MCF 10A (cell line): ENCODE results near the gene PHLPP1. TPM values are rescaled to one million over a fixed set of nuclear protein-coding genes. Genes with fewer than 3 reads are reported as not detected.

Experiments
- BruUV-seq: library from RNA; stranded (reverse); fragments of 400-500 nt; replicated peaks from 2 replicates; lab custom pipeline; 2021; lab: Mats Ljungman, UMichigan
- CTCF ChIA-PET: fragments of 300-600 bp; sonication (Branson Sonifier 250); formaldehyde crosslinking; extraction: SDS; loops from one replicate; lab custom pipeline; 2021; ENCODE audit warnings: antibody characterized with exemption, inconsistent platforms; lab: Yijun Ruan, JAX
- POLR2A ChIA-PET: fragments of 300-600, 350-650 bp; sonication (Branson Sonifier 250); formaldehyde crosslinking; extraction: SDS; loops from one replicate; lab custom pipeline; 2020; ENCODE audit warnings: antibody characterized with exemption, inconsistent platforms; lab: Yijun Ruan, JAX
- DNase-seq: peaks from one replicate; pipeline ENCODE4 v3.0.0-alpha.2; 2018; ENCODE audit not compliant: unreplicated experiment
- H3K27ac Mint-ChIP-seq: one replicate; pipeline ENCODE4 v1.8.0; 2022; ENCODE audit warnings: mild to moderate bottlenecking, low read depth, mixed read lengths; ENCODE audit not compliant: unreplicated experiment
- H3K27me3 Mint-ChIP-seq: one replicate; pipeline ENCODE4 v1.8.0; 2022; ENCODE audit warnings: mixed read lengths; ENCODE audit not compliant: insufficient read depth, unreplicated experiment
- H3K36me3 Mint-ChIP-seq: one replicate; pipeline ENCODE4 v1.8.0; 2022; ENCODE audit warnings: mild to moderate bottlenecking, moderate library complexity, mixed read lengths; ENCODE audit not compliant: insufficient read depth, unreplicated experiment
- H3K4me1 Mint-ChIP-seq: one replicate; pipeline ENCODE4 v1.8.0; 2022; ENCODE audit warnings: mixed read lengths; ENCODE audit not compliant: insufficient read depth, unreplicated experiment
- H3K4me3 Mint-ChIP-seq: one replicate; pipeline ENCODE4 v1.8.0; 2022; ENCODE audit warnings: mild to moderate bottlenecking, moderate library complexity, mixed read lengths; ENCODE audit not compliant: unreplicated experiment
- H3K9me3 Mint-ChIP-seq: one replicate; pipeline ENCODE4 v1.8.0; 2022; ENCODE audit warnings: mixed read lengths; ENCODE audit not compliant: unreplicated experiment
- intact Hi-C: fragments of 100-400 bp; cut with micrococcal nuclease; formaldehyde crosslinking; loops from 2 replicates; pipeline ENCODE4 v1.14.1; 2022
- total RNA-seq: library from RNA; stranded (reverse); gene quantifications from 2 replicates; pipeline ENCODE4 v1.2.3, GENCODE V29; 2022
- TF ChIP-seq, protein P1 (sequence below): fragments of 200-600 bp; IDR thresholded peaks from one replicate; pipeline ENCODE4 v1.8.0; 2022; ENCODE audit warnings: antibody characterized with exemption, mild to moderate bottlenecking; ENCODE audit not compliant: unreplicated experiment

PHLPP1 gene
- total RNA-seq, 1 experiment from 2014 or later, result 13.1 TPM

DNA sequence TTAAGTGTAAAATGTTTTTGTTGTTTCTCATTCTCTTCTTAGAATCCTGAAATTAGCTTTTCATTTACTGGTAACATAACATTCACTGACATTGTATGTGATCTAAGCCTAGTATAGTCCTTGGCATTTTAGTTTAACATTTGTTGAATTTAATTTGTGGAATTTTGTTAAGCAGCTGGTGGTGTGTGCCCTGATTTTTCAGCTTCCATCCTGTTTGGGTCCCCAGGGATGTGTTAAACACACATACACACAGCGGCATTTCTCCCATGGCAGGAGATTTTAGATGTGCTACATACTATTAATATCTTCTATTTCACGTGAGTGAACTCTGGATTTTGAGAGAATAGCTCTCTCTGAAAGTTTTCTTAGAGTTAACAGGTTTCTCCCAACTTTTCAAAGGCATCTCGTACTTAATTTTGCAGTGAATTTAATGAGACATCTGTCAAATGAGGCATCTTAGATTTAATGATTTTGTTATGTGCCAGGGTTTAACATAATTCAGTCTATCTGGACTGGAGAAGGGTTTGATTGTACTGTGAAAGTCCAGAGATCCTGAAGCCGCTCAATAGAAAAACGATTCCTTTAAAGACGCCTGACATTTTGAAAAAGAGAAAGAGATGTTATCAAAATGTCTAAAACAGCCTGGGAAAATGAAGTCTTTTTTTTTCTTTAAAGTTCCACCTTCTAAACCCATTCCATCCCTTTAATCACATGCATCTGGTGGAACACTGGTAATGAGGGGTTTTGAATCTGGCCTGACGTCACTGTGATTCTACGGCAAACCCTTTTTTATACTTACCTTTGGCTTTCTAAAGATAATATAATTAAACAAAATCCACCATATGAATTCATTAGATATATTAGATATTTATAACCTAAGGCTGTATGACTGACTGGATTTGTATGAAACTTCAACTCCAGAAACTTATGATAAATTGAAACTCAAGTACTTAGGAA, 6.8 kb downstream of the PHLPP1 start:
- H3K4me1 Mint-ChIP-seq, result peaks cover 35% of the 10 kb centered on the region

GRCh38 chr18:62723666-62724281, 8.4 kb downstream of the PHLPP1 start:
- POLR2A ChIA-PET, result interaction anchor here (0.7 to 1.7 kb wide), 8 partner anchors 9 to 58 kb away, joined by 3 to 8 read pairs (median 4); partner anchors contain the start of gene PHLPP1
- H3K9me3 Mint-ChIP-seq, result no peaks in the 10 kb centered on the region
- CTCF ChIA-PET, result no interaction called here
- H3K27ac Mint-ChIP-seq, result no peak overlapping the region
- no peak for DNase-seq
- H3K27me3 Mint-ChIP-seq, result no peaks in the 10 kb centered on the region
- H3K4me1 Mint-ChIP-seq, result peaks cover 30% of the 10 kb centered on the region
- TF ChIP-seq, protein P1, sequence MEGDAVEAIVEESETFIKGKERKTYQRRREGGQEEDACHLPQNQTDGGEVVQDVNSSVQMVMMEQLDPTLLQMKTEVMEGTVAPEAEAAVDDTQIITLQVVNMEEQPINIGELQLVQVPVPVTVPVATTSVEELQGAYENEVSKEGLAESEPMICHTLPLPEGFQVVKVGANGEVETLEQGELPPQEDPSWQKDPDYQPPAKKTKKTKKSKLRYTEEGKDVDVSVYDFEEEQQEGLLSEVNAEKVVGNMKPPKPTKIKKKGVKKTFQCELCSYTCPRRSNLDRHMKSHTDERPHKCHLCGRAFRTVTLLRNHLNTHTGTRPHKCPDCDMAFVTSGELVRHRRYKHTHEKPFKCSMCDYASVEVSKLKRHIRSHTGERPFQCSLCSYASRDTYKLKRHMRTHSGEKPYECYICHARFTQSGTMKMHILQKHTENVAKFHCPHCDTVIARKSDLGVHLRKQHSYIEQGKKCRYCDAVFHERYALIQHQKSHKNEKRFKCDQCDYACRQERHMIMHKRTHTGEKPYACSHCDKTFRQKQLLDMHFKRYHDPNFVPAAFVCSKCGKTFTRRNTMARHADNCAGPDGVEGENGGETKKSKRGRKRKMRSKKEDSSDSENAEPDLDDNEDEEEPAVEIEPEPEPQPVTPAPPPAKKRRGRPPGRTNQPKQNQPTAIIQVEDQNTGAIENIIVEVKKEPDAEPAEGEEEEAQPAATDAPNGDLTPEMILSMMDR, result no peak
- BruUV-seq, result no TSS peak
- intact Hi-C loops, result no loop called here
- H3K4me3 Mint-ChIP-seq, result no peak overlapping the region
- H3K36me3 Mint-ChIP-seq, result no peaks in the 10 kb centered on the region

More for the DNA sequence above, 6.8 kb downstream of the PHLPP1 start:
- H3K27ac Mint-ChIP-seq, result no peak overlapping the region
- H3K9me3 Mint-ChIP-seq, result no peaks in the 10 kb centered on the region
- no TSS peak for BruUV-seq
- H3K4me3 Mint-ChIP-seq, result no peak overlapping the region
- TF ChIP-seq, protein P1, result no peak
- CTCF ChIA-PET, result interaction anchor here (0.6 to 0.7 kb wide), 3 partner anchors 9 to 236 kb away, joined by 3 to 4 read pairs (median 3); no protein-coding TSS in a partner anchor
- intact Hi-C loops, result no loop called here
- no peaks in the 10 kb centered on the region for H3K27me3 Mint-ChIP-seq
- no peak for DNase-seq
- H3K36me3 Mint-ChIP-seq, result no peaks in the 10 kb centered on the region
- POLR2A ChIA-PET, result interaction anchor here (0.7 to 10.0 kb wide), 4 partner anchors 17 to 67 kb away, joined by 3 to 316 read pairs (median 4); no protein-coding TSS in a partner anchor

- H3K27ac Mint-ChIP-seq, result no peak overlapping the region
- intact Hi-C loops, result no loop called here
- CTCF ChIA-PET, result interaction anchor here (0.6 to 1.1 kb wide), 4 partner anchors 10 to 257 kb away, joined by 3 to 4 read pairs (median 3); no protein-coding TSS in a partner anchor
- no peaks in the 10 kb centered on the region for H3K27me3 Mint-ChIP-seq
- DNase-seq, result no peak
- TF ChIP-seq, protein P1, result no peak
- no TSS peak for BruUV-seq
- peaks cover 14% of the 10 kb centered on the region for H3K4me1 Mint-ChIP-seq
- no peaks in the 10 kb centered on the region for H3K9me3 Mint-ChIP-seq
- no peaks in the 10 kb centered on the region for H3K36me3 Mint-ChIP-seq
- no peak overlapping the region for H3K4me3 Mint-ChIP-seq
- POLR2A ChIA-PET, result interaction anchor here (0.6 to 1.5 kb wide), 8 partner anchors 9 to 301 kb away, joined by 3 to 6 read pairs (median 4); partner anchors contain the start of gene PHLPP1
Observed at GRCh38 chr18:62725896-62726295, 10.6 kb downstream of the PHLPP1 start.
